ENCODE results near the gene SAC3D1. TPM values are rescaled to one million over a fixed set of nuclear protein-coding genes. Genes with fewer than 3 reads are reported as not detected.

SAC3D1 gene
- total and polyA plus RNA-seq, 2 of the 8 experiments (the other 6 are each of a cell fraction or from before 2014, with no cell fraction given), result 19.4 to 25.8 TPM

DNA sequence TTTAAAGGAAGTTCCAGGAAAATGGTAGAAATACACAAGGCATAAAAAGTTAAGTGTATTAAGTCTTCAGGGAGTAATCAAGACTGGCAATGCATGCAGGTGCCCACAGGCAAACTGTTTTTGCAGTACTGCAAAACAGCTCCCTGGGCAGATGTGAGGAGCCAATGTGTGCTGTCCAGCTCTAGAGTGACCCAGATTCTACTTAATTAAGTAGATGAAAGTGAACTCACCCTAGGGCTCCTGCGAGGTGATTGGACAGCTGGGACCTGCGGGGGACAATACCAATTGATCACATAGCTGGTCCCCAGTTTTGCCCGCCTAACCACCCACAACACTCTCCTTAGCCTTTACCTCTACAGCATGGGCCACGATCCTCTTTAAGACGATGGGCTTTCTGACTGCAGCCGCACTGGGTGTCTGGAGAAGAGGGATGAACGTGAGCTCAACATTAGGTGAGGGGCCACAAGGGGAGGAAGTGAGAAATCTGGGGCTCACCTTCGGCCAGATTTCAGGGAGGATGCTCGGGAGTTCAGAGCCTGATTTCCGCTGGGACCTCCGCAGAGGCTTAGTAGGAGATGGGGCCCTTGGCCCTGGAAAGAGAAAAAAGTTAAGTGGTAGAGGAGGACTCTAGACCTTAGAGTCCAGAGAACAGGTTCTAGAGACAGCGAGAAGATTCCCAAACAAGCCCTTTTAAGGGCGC lies 42.3 kb downstream of the SAC3D1 start:
- WGBS, 2 experiments (ENCODE audit: extremely low coverage in 1 of 2, insufficient coverage in 1 of 2, insufficient read length in 1 of 2, insufficient replicate concordance in 2 of 2, low coverage in 1 of 2, low lambda C conversion rate in 2 of 2, missing lambda C conversion rate in 1 of 2), result 9% methylated on average over 13 of the region's 13 CpGs; no CpG with 5 or more reads in 1 of the 2 experiments
- Histone ChIP-seq H3K9me3 (ENCODE audit: insufficient read depth in 2 of 2, low read depth in 1 of 2, low read length in 1 of 2) (no peaks in the 10 kb centered on the region), H3K27ac (ENCODE audit: low read depth, low read length) (peak overlapping the region; percentile 94), H3K79me2 (ENCODE audit: control insufficient read depth in 1 of 2, insufficient read depth in 2 of 2, low read length in 2 of 2) (peaks cover 10 to 36% of the 10 kb centered on the region in 2 experiments), H3K36me3 (ENCODE audit: control insufficient read depth in 2 of 4, insufficient read depth in 4 of 4, low read length in 3 of 4) (peaks cover 18 to 38% (median 31%) of the 10 kb centered on the region in 4 experiments), H2BK20ac (ENCODE audit: low read length) (no peak overlapping the region), H4K91ac (replicated peaks; ENCODE audit: insufficient read length, low read length) (no peak overlapping the region), H2BK12ac (ENCODE audit: low read depth, low read length) (0 out of 2 replicates have a peak overlapping the region, but pooled peaks have one; percentile 17), H3K27me3 (replicated peaks in 1 of 4; ENCODE audit: control insufficient read depth in 3 of 4, extremely low read depth in 1 of 4, insufficient read depth in 3 of 4, low read length in 3 of 4) (no peaks in the 10 kb centered on the region), H4K5ac (ENCODE audit: insufficient read length, low read depth, low read length) (peak overlapping the region; percentile 9), H2BK5ac (ENCODE audit: low read depth, low read length) (peak overlapping the region; percentile 78; the same call in 1 of the 2 replicates), H2AFZ (ENCODE audit: low read length) (no peak overlapping the region), H3K14ac (ENCODE audit: insufficient read length) (no peak overlapping the region), H3K4me2 (ENCODE audit: insufficient read depth in 1 of 2, low read depth in 2 of 2, low read length in 2 of 2) (peak overlapping the region; percentile 81 to 98), H3K18ac (ENCODE audit: extremely low read depth, low read length) (0 out of 2 replicates have a peak overlapping the region, but pooled peaks have one; percentile 0), H3K4ac (replicated peaks; ENCODE audit: insufficient read length, low read depth, low read length) (no peak overlapping the region), H3K79me1 (ENCODE audit: low read depth, low read length) (peaks cover 22% of the 10 kb centered on the region), H3K9ac (replicated peaks in 1 of 4; ENCODE audit: extremely low read depth in 1 of 4, low read depth in 3 of 4, low read length in 3 of 4) (peak overlapping the region; percentile 77 to 96 (median 87)), H3K23me2 (ENCODE audit: low read depth, low read length) (peaks cover 8% of the 10 kb centered on the region), H3K4me3 (ENCODE audit: extremely low read depth in 1 of 4, insufficient read depth in 2 of 4, low read depth in 3 of 4, low read length in 4 of 4) (peak overlapping the region; percentile 92 to 99 (median 98)), H4K20me1 (replicated peaks in 1 of 2; ENCODE audit: control insufficient read depth in 1 of 2, insufficient read depth in 2 of 2, low read length in 2 of 2) (peaks cover 4% of the 10 kb centered on the region in 2 experiments), H3K4me1 (replicated peaks in 1 of 4; ENCODE audit: control insufficient read depth in 3 of 4, insufficient read depth in 4 of 4, low read length in 3 of 4) (peaks cover 0 to 9% (median 4%) of the 10 kb centered on the region in 4 experiments; a peak in 5 of 7 replicates), H2AK5ac (ENCODE audit: low read depth, low read length) (no peak overlapping the region), H2BK15ac (ENCODE audit: low read length) (0 out of 2 replicates have a peak overlapping the region, but pooled peaks have one; percentile 36), H3K23ac (ENCODE audit: insufficient read length) (no peak overlapping the region), H3K56ac (replicated peaks; ENCODE audit: insufficient read length, low read depth, low read length) (peak overlapping the region; percentile 63), H2BK120ac (replicated peaks; ENCODE audit: low read depth, low read length) (no peak overlapping the region), H4K8ac (ENCODE audit: extremely low read depth, insufficient read depth, low read length) (peak overlapping the region; percentile 22; the same call in 1 of the 2 replicates)
- FAIRE-seq (no peak), DNase-seq (ENCODE audit: low read depth in 1 of 2, low spot score in 2 of 2) (no peak)
- ChIA-PET POLR2A (ENCODE audit: partially characterized antibody) (interaction anchor here (0.8 to 21.6 kb wide), 26 partner anchors 8 to 198 kb away, joined by 3 to 230 read pairs (median 4); partner anchors contain the start of genes FAU, MRPL49, NAALADL1 and SAC3D1), CTCF (ENCODE audit: partially characterized antibody) (interaction anchor here (0.7 to 1.7 kb wide), 9 partner anchors 15 to 234 kb away, joined by 3 to 5 read pairs (median 3); partner anchors contain the start of genes SAC3D1 and TM7SF2)
- TF ChIP-seq, protein P1, sequence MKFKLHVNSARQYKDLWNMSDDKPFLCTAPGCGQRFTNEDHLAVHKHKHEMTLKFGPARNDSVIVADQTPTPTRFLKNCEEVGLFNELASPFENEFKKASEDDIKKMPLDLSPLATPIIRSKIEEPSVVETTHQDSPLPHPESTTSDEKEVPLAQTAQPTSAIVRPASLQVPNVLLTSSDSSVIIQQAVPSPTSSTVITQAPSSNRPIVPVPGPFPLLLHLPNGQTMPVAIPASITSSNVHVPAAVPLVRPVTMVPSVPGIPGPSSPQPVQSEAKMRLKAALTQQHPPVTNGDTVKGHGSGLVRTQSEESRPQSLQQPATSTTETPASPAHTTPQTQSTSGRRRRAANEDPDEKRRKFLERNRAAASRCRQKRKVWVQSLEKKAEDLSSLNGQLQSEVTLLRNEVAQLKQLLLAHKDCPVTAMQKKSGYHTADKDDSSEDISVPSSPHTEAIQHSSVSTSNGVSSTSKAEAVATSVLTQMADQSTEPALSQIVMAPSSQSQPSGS (IDR thresholded peaks at IDR 0.05; ENCODE audit: low read length), result no peak
- TF ChIP-seq SP2 (IDR thresholded peaks at IDR 0.05; ENCODE audit: low read length) (no peak), CHD2 (IDR thresholded peaks at IDR 0.05; ENCODE audit: low read length) (no peak), SUZ12 (IDR thresholded peaks at IDR 0.05; ENCODE audit: low read length) (no peak), TCF12 (IDR thresholded peaks at IDR 0.05; ENCODE audit: low read depth, low read length) (no peak), KDM4A (IDR thresholded peaks at IDR 0.05; ENCODE audit: low read depth, low read length, severe bottlenecking) (no peak), JUND (IDR thresholded peaks at IDR 0.05; ENCODE audit: low read length) (no peak)
